GM12873 (cell line): ENCODE data around the gene GM2A.

ENCODE experiments used
- CTCF ChIP-seq: IDR thresholded peaks from 2 replicates; pipeline ENCODE4 v1.5.1; 2012; ENCODE audit warnings: low read depth, mild to moderate bottlenecking, moderate library complexity, low read length, control low read depth; ENCODE audit not compliant: insufficient read depth; ENCODE audit errors: missing control alignments

Gene GM2A

GRCh38 chr5:151248651-151249050 is 4.3 kb upstream of the GM2A start:
- TF ChIP-seq CTCF, result no peak

GRCh38 chr5:151249281-151249680 is 3.7 kb upstream of the GM2A start:
- no peak for TF ChIP-seq CTCF

GRCh38 chr5:151250346-151251000 is 2.5 kb upstream of the GM2A start:
- TF ChIP-seq CTCF, result no peak

- no peak for TF ChIP-seq CTCF
These were observed 1.9 kb upstream of the GM2A start for GRCh38 chr5:151251001-151251551.

GRCh38 chr5:151251621-151252020 is 1.4 kb upstream of the GM2A start:
- TF ChIP-seq CTCF, result no peak

- no peak for TF ChIP-seq CTCF
These were observed 593 bp downstream of the GM2A start for GRCh38 chr5:151253605-151253950.

- no peak for TF ChIP-seq CTCF
These were observed 1.6 kb downstream of the GM2A start for GRCh38 chr5:151254556-151254955.
